Measurements from ENCODE around the gene NEUROG1.
A peak's percentile ranks its signal among the peaks of the same experiment; 100 is the strongest.

NEUROG1 gene

GRCh38 chr5:135567661-135568060 lies 31.9 kb upstream of the NEUROG1 start:
- Histone ChIP-seq H2AFZ (ENCODE audit: low read length) (no peak overlapping the region), H4K20me1 (ENCODE audit: insufficient read depth, low read length) (no peaks in the 10 kb centered on the region), H3K36me3 (ENCODE audit: insufficient read depth, low read length) (no peaks in the 10 kb centered on the region), H3K9me3 (ENCODE audit: low read length) (no peaks in the 10 kb centered on the region), H3F3A (ENCODE audit: insufficient read depth, low read length) (no peaks in the 10 kb centered on the region), H3K79me2 (ENCODE audit: insufficient read depth, low read length) (no peaks in the 10 kb centered on the region), H3K27me3 (ENCODE audit: insufficient read depth, low read length) (no peaks in the 10 kb centered on the region; the same call in 1 of the 2 replicates), H3K27ac (ENCODE audit: low read depth, low read length, poor library complexity, severe bottlenecking) (no peak overlapping the region), H3K4me3 (ENCODE audit: low read depth, low read length, poor library complexity, severe bottlenecking) (no peak overlapping the region), H3K4me2 (ENCODE audit: low read length) (no peak overlapping the region), H3K9me2 (ENCODE audit: low read depth, low read length) (no peaks in the 10 kb centered on the region), H3K9ac (ENCODE audit: low read length) (no peak overlapping the region), H3K4me1 (ENCODE audit: insufficient read depth, low read length, severe bottlenecking) (no peaks in the 10 kb centered on the region)
- TF ChIP-seq EZH2 (IDR thresholded peaks at IDR 0.05; ENCODE audit: borderline replicate concordance, low read length) (no peak), CTCF (IDR thresholded peaks at IDR 0.05; ENCODE audit: low read length) (no peak)

GRCh38 chr5:135566422-135567400 lies 30.9 kb upstream of the NEUROG1 start:
- H2AFZ ChIP-seq (ENCODE audit: low read length) = no peak overlapping the region
- H4K20me1 ChIP-seq (ENCODE audit: insufficient read depth, low read length) = no peaks in the 10 kb centered on the region
- no peaks in the 10 kb centered on the region for H3F3A ChIP-seq (ENCODE audit: insufficient read depth, low read length)
- no peaks in the 10 kb centered on the region for H3K4me1 ChIP-seq (ENCODE audit: insufficient read depth, low read length, severe bottlenecking)
- H3K4me3 ChIP-seq (ENCODE audit: low read depth, low read length, poor library complexity, severe bottlenecking) = no peak overlapping the region
- no peak overlapping the region for H3K4me2 ChIP-seq (ENCODE audit: low read length)
- TF ChIP-seq EZH2 (IDR thresholded peaks at IDR 0.05; ENCODE audit: borderline replicate concordance, low read length) (no peak), CTCF (IDR thresholded peaks at IDR 0.05; ENCODE audit: low read length) (no peak)
- no peaks in the 10 kb centered on the region; the same call in 1 of the 2 replicates for H3K27me3 ChIP-seq (ENCODE audit: insufficient read depth, low read length)
- no peaks in the 10 kb centered on the region for H3K9me3 ChIP-seq (ENCODE audit: low read length)
- H3K9ac ChIP-seq (ENCODE audit: low read length) = no peak overlapping the region
- H3K9me2 ChIP-seq (ENCODE audit: low read depth, low read length) = no peaks in the 10 kb centered on the region
- H3K79me2 ChIP-seq (ENCODE audit: insufficient read depth, low read length) = no peaks in the 10 kb centered on the region
- no peak overlapping the region for H3K27ac ChIP-seq (ENCODE audit: low read depth, low read length, poor library complexity, severe bottlenecking)
- no peaks in the 10 kb centered on the region for H3K36me3 ChIP-seq (ENCODE audit: insufficient read depth, low read length)

- Histone ChIP-seq H2AFZ (ENCODE audit: low read length) (no peak overlapping the region), H3K9me2 (ENCODE audit: low read depth, low read length) (no peaks in the 10 kb centered on the region)
These were observed 30.1 kb upstream of the NEUROG1 start for GRCh38 chr5:135565725-135566421.

More at GRCh38 chr5:135565725-135566421, 30.1 kb upstream of the NEUROG1 start:
- no peaks in the 10 kb centered on the region for H3K79me2 ChIP-seq (ENCODE audit: insufficient read depth, low read length)
- no peak overlapping the region for H3K4me2 ChIP-seq (ENCODE audit: low read length)
- no peaks in the 10 kb centered on the region for H4K20me1 ChIP-seq (ENCODE audit: insufficient read depth, low read length)
- no peaks in the 10 kb centered on the region for H3K36me3 ChIP-seq (ENCODE audit: insufficient read depth, low read length)
- no peaks in the 10 kb centered on the region for H3F3A ChIP-seq (ENCODE audit: insufficient read depth, low read length)
- no peak overlapping the region for H3K4me3 ChIP-seq (ENCODE audit: low read depth, low read length, poor library complexity, severe bottlenecking)
- peak; percentile 91 for TF ChIP-seq CTCF (IDR thresholded peaks at IDR 0.05; ENCODE audit: low read length)
- no peak for TF ChIP-seq EZH2 (IDR thresholded peaks at IDR 0.05; ENCODE audit: borderline replicate concordance, low read length)
- no peaks in the 10 kb centered on the region for H3K9me3 ChIP-seq (ENCODE audit: low read length)
- H3K27ac ChIP-seq (ENCODE audit: low read depth, low read length, poor library complexity, severe bottlenecking) = no peak overlapping the region
- H3K9ac ChIP-seq (ENCODE audit: low read length) = no peak overlapping the region
- H3K4me1 ChIP-seq (ENCODE audit: insufficient read depth, low read length, severe bottlenecking) = no peaks in the 10 kb centered on the region
- no peaks in the 10 kb centered on the region; the same call in 1 of the 2 replicates for H3K27me3 ChIP-seq (ENCODE audit: insufficient read depth, low read length)
